ENCODE results near the gene OR5K3. TPM values are rescaled to one million over a fixed set of nuclear protein-coding genes. Genes with fewer than 3 reads are reported as not detected.

Gene OR5K3, protein sequence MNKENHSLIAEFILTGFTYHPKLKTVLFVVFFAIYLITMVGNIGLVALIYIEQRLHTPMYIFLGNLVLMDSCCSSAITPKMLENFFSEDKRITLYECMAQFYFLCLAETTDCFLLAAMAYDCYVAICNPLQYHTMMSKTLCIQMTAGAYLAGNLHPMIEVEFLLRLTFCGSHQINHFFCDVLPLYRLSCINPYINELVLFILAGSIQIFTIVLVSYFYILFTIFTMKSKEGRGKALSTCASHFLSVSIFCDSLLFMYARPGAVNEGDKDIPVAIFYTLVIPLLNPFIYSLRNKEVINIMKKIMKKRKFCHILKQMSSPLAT
- not detected for total RNA-seq

DNA sequence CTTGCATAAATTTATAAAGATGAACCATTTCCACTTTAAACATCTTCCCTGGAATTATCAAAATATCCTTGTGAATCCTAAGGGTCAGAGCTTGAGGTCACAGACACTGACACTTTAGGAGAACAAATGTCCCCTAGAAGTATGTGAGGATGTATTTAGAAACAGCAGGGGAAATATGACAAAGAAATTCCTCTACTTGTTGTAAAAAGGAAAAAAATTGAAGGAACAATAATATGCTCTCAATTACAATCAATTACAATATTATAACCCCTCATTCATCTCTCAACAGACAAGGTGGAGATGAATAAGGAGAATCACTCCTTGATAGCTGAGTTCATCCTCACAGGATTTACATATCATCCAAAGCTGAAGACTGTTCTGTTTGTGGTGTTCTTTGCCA lies at the start of gene OR5K3:
OR5K3 (plus strand) TSS at position 301 of the 400 bp plus-strand sequence; CDS start at position 301, 0 bp downstream.
- Mint-ChIP-seq H3K4me1 (no peaks in the 10 kb centered on the region), H3K9me3 (ENCODE audit: low read depth) (no peaks in the 10 kb centered on the region), H3K27ac (no peak within 1 kb of the TSS), H3K4me3 (no peak within 1 kb of the TSS), H3K27me3 (peaks cover 22% of the 10 kb centered on the region), H3K36me3 (ENCODE audit: low read depth) (no peaks in the 10 kb centered on the region)
- no peak for ATAC-seq
- intact Hi-C loops (cut with DNase I, micrococcal nuclease), result no loop called here
- DNase-seq, result no peak
- ChIA-PET POLR2A (no interaction called here), CTCF (no interaction called here)

DNA sequence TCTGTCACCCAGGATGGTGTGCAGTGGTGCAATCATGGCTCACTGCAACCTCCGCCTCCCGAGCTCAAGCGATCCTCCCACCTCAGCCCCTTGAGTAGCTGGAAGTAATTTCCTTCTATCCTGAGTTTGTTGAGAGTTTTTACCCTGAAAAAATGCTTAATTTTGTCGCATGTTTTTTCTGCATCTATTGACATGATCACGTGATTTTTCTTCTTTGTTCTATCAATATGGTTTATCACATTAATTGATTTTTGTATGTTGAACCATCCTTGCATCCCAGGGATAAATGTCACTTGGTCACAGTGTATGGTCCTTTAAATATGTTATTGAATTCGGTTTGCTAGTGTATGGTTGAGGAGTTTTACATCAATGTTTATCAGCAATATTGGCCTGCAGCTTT lies 48.7 kb upstream of the OR5K3 start:
- intact Hi-C loops (cut with DNase I, micrococcal nuclease), result loop anchor here in 1 of 2 experiments (5.0 kb wide), 1 partner anchor 251 kb away; the partner anchor contains the start of gene CPOX
- ChIA-PET CTCF (interaction anchor here (1.2 kb wide), 1 partner anchor 12 kb away, joined by 4 read pairs; no protein-coding TSS in a partner anchor), POLR2A (no interaction called here)
- no peaks in the 10 kb centered on the region for H3K9me3 Mint-ChIP-seq (ENCODE audit: low read depth)
- H3K27ac Mint-ChIP-seq, result no peak overlapping the region
- H3K36me3 Mint-ChIP-seq (ENCODE audit: low read depth), result no peaks in the 10 kb centered on the region
- peaks cover 2% of the 10 kb centered on the region for H3K4me1 Mint-ChIP-seq
- no peak overlapping the region for H3K4me3 Mint-ChIP-seq
- DNase-seq (no peak), ATAC-seq (no peak)
- H3K27me3 Mint-ChIP-seq, result peaks cover 11% of the 10 kb centered on the region

DNA sequence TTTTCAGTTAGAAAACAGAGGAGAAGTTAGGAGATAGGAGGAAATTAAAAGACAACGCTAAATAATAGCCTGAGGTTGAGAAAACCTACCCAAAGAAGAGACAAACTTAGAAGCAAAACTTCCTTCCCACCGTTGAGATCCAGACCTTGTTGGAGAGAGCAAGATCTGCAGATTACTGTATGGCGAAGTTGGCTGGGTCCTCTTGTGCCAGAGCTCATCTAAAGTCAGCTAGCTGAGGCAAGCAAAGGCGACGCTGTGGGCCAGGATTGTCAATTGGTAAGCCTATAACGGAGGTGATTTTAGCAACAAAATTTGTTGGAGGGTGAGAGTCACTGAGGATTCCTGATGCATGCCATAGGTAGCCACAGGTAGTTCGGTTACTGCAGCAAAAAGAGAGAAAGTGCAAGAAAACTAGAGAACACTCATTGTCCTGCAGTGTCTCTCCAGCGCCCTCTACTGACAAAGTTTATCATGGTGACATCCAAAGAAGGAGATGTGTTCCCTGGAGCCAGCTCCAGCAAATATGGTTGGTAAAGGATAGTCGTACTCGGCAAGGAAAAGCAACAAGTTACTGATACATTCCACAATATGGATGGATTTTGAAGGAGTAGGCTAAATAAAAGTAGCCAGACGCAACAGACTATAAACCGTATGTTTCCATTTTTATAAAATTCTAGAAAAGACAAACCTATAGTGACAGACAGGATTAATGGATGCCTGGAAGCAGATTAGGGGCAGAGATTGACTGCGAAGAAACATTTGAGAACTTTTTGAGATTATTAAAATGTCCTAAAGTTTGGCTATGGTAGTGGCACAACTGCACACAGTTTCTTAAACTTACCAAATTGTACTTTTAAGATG lies 46.6 kb upstream of the OR5K3 start:
- ChIA-PET CTCF (interaction anchor here (0.6 to 1.7 kb wide), 10 partner anchors 14 to 424 kb away, joined by 3 to 6 read pairs (median 3); no protein-coding TSS in a partner anchor), POLR2A (no interaction called here)
- H3K4me3 Mint-ChIP-seq, result no peak overlapping the region
- intact Hi-C loops (cut with DNase I, micrococcal nuclease), result loop anchor here in 1 of 2 experiments (1.0 to 5.0 kb wide), 2 partner anchors 228 to 248 kb away; partner anchors contain the start of gene CPOX
- no peak for ATAC-seq
- DNase-seq, result peak; percentile 56
- H3K36me3 Mint-ChIP-seq (ENCODE audit: low read depth), result no peaks in the 10 kb centered on the region
- H3K4me1 Mint-ChIP-seq, result peaks cover 2% of the 10 kb centered on the region
- H3K27ac Mint-ChIP-seq, result no peak overlapping the region
- H3K9me3 Mint-ChIP-seq (ENCODE audit: low read depth), result no peaks in the 10 kb centered on the region
- peaks cover 11% of the 10 kb centered on the region for H3K27me3 Mint-ChIP-seq

DNA sequence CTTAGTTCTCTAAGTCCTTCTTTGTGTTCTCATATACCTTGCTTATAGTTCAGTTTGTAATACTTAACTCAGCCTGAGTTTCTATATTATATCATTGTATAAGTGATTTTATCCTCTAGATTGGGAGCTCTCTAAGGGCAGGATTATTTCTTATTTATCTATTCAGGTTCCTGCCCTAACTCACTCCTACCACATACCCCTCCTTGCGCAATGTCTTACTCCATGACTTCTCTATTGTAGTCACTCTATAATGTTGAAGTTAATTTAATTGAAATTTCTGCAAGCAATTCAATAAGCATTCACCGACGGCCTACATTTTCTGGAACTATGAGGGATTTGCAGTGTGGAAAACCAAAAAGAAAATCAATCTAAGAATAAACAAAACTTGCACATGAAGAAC lies 40.4 kb upstream of the OR5K3 start:
- Mint-ChIP-seq H3K27ac (no peak overlapping the region), H3K27me3 (peaks cover 9% of the 10 kb centered on the region), H3K4me1 (no peaks in the 10 kb centered on the region), H3K4me3 (no peak overlapping the region), H3K36me3 (ENCODE audit: low read depth) (no peaks in the 10 kb centered on the region), H3K9me3 (ENCODE audit: low read depth) (no peaks in the 10 kb centered on the region)
- DNase-seq (no peak), ATAC-seq (no peak)
- POLR2A ChIA-PET, result no interaction called here
- intact Hi-C loops (cut with DNase I, micrococcal nuclease), result no loop called here
- CTCF ChIA-PET, result no interaction called here

DNA sequence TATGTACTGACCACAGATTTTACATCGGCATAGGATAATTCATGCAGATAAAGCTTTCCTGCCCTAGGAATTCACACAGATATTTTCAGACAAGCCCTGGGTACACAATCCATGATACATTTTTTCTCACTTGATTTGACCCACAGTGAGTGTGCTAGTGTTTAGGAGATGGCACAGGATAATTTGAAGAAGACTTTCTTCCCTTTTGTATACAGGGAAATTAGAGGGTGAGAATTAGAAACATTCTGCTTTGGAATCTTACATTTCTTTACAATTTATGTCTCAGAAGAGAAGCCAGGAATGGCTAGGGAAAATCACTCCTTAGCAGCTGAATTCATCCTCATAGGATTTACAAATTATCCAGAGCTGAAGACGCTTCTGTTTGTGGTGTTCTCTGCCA lies 36.9 kb upstream of the OR5K3 start, which contains the start of gene OR5K4:
OR5K4 (plus strand) TSS at position 301 of the 400 bp plus-strand sequence; CDS start at position 301, 0 bp downstream.
- no peak for DNase-seq
- POLR2A ChIA-PET, result no interaction called here
- intact Hi-C loops (cut with DNase I, micrococcal nuclease), result no loop called here
- Mint-ChIP-seq H3K36me3 (ENCODE audit: low read depth) (no peaks in the 10 kb centered on the region), H3K9me3 (ENCODE audit: low read depth) (peaks cover 4% of the 10 kb centered on the region), H3K27me3 (peaks cover 8% of the 10 kb centered on the region), H3K27ac (no peak within 1 kb of the TSS), H3K4me3 (no peak within 1 kb of the TSS), H3K4me1 (no peaks in the 10 kb centered on the region)
- no peak for ATAC-seq
- CTCF ChIA-PET, result no interaction called here

DNA sequence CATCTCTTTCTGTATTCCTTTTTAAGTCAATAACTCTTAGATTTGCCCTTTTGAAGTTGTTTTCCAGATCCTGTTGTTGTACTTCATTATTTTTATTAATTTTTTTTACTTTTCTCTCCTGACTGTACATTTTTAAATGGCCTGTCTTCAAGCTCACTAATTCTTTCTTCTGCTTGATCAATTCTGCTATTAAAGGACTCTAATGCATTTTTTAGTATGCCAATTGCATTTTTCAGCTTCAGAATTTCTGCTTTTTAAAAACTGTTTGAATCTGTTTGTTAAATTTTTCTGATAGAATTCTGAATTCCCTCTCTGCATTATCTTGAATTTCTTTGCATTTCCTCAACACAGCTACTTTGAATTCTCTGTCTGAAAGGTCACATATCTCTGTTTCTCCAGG lies 31.2 kb upstream of the OR5K3 start:
- intact Hi-C loops (cut with DNase I, micrococcal nuclease), result no loop called here
- Mint-ChIP-seq H3K27me3 (peaks cover 4% of the 10 kb centered on the region), H3K4me3 (no peak overlapping the region), H3K4me1 (no peaks in the 10 kb centered on the region), H3K9me3 (ENCODE audit: low read depth) (peaks cover 15% of the 10 kb centered on the region), H3K36me3 (ENCODE audit: low read depth) (no peaks in the 10 kb centered on the region), H3K27ac (no peak overlapping the region)
- ATAC-seq (no peak), DNase-seq (no peak)
- ChIA-PET POLR2A (no interaction called here), CTCF (no interaction called here)

DNA sequence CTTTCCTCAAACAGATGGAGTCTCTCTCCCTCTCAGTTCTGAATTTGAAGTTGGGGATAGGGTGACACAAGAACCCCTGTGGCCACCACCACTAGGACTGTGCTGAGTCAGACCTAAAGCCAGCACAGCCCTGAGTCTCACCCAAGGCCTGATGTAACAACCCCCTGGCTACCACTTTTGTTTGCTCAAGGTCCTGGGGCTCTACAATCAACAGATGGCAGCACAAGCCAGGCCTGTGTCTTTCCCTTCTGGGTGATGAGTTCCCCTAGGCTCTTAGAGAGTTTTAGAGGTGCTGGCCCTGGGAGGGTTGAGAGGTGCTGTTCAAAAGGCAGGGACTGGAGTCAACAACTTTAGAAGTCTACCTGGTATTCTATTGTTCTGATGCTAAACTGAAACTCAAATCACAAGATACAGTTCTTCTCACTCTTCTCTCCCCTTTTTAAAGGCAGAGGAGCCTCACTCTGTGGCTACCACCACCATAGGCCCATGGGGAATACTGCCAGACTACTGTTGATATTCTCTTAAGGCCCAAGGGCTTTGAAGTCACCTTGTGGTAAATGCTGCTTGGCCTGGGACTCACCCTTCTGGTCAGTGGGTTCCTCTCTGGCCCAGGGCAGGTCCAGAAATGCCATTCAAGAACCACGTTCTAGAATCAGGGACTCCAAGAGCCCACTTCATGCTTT lies 30.3 kb upstream of the OR5K3 start:
- POLR2A ChIA-PET, result no interaction called here
- no peaks in the 10 kb centered on the region for H3K4me1 Mint-ChIP-seq
- H3K27ac Mint-ChIP-seq, result no peak overlapping the region
- peaks cover 15% of the 10 kb centered on the region for H3K9me3 Mint-ChIP-seq (ENCODE audit: low read depth)
- H3K36me3 Mint-ChIP-seq (ENCODE audit: low read depth), result no peaks in the 10 kb centered on the region
- H3K4me3 Mint-ChIP-seq, result no peak overlapping the region
- peaks cover 4% of the 10 kb centered on the region for H3K27me3 Mint-ChIP-seq
- peak; percentile 64 for ATAC-seq
- CTCF ChIA-PET, result no interaction called here
- peak; percentile 27 for DNase-seq
- intact Hi-C loops (cut with DNase I, micrococcal nuclease), result loop anchor here in 1 of 2 experiments (5.0 kb wide), 1 partner anchor 212 kb away; no protein-coding TSS in a partner anchor

DNA sequence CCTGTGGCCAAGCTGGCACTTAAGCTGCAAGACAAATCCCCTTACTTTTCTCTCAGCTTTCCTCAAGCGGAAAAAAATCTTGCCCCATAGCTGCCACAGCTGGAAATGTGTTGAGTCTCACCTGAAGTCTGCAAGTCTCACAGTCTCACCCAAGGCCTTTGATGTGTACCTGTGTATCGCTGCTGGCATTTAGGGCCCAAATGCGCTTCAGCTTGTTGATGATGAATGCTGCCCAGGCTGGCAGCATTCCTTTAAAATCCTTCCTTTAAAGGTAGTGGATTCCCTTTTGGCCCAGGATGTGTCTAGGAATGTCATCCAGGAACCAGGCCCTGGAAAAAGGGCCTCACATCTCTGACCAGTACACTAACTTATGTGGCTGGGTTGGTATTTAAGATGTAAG lies 29.8 kb upstream of the OR5K3 start:
- ChIA-PET POLR2A (no interaction called here), CTCF (no interaction called here)
- DNase-seq (no peak), ATAC-seq (no peak)
- intact Hi-C loops (cut with DNase I, micrococcal nuclease), result loop anchor here in 1 of 2 experiments (5.0 kb wide), 1 partner anchor 212 kb away; no protein-coding TSS in a partner anchor
- H3K27me3 Mint-ChIP-seq, result peaks cover 4% of the 10 kb centered on the region
- H3K27ac Mint-ChIP-seq, result no peak overlapping the region
- no peaks in the 10 kb centered on the region for H3K4me1 Mint-ChIP-seq
- no peak overlapping the region for H3K4me3 Mint-ChIP-seq
- H3K36me3 Mint-ChIP-seq (ENCODE audit: low read depth), result no peaks in the 10 kb centered on the region
- peaks cover 17% of the 10 kb centered on the region for H3K9me3 Mint-ChIP-seq (ENCODE audit: low read depth)

DNA sequence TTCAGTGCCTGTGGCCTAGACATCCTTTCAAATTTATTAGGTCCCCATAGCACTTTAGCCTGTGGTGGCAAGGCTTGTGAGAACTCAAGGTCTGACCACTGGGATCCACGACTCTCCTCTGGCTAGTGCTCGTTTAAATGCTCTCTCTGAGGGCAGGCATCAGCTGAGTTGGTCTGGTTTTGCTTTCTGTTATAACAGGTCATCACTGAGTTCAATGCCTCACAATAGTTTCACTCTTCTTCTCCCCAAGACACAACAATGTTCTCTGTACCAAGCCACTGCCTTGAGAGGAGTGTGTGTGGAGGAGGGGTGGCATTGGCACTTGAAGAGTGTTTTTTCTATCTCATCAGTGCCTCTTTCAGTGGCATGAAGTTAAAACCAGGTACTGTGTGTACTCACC lies 29.2 kb upstream of the OR5K3 start:
- Mint-ChIP-seq H3K4me1 (no peaks in the 10 kb centered on the region), H3K27me3 (peaks cover 4% of the 10 kb centered on the region), H3K9me3 (ENCODE audit: low read depth) (peaks cover 17% of the 10 kb centered on the region), H3K4me3 (no peak overlapping the region), H3K27ac (no peak overlapping the region), H3K36me3 (ENCODE audit: low read depth) (no peaks in the 10 kb centered on the region)
- no peak for ATAC-seq
- CTCF ChIA-PET, result no interaction called here
- DNase-seq, result no peak
- intact Hi-C loops (cut with DNase I, micrococcal nuclease), result loop anchor here in 1 of 2 experiments (5.0 kb wide), 1 partner anchor 211 kb away; no protein-coding TSS in a partner anchor
- POLR2A ChIA-PET, result no interaction called here

DNA sequence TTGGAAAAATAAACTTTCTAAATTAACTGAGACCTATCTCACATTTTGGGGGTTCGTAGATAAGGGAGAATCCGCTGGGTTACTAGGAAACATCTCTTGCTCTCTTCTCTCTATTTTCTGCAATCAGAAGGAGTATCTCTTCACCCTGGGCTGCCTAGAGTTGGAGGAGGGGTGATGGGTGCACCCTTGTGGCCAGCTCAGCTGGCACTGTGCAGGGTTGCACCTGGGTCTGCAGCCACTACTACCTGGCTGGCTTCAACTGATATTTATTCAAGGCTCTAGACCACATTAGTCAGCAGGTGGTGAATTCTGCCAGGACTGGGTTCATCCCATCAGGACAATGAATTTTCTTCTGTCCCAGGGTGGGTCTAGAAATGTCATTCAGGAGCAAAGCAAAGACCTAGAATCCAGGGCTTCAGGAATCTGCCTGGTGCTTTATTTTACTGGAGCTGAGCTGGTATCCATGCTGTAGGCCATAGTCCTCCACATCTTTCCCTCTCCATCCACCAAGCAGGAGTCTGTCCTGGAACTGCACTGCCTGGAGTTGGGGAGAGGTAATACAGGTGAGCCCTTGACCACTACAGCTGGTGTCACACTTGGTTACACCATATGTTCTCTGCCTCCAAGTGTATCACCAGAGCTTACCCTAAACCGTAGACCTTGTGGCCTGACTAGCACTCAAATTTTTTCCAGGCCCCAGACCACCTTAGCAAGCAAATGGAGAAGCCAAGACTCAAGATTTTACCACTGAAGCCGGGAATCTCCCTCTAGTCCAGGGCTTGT lies 22.8 kb upstream of the OR5K3 start:
- Mint-ChIP-seq H3K27me3 (peaks cover 1% of the 10 kb centered on the region), H3K36me3 (ENCODE audit: low read depth) (no peaks in the 10 kb centered on the region), H3K4me3 (no peak overlapping the region), H3K4me1 (peaks cover 2% of the 10 kb centered on the region), H3K9me3 (ENCODE audit: low read depth) (peaks cover 2% of the 10 kb centered on the region), H3K27ac (no peak overlapping the region)
- ATAC-seq (no peak), DNase-seq (no peak)
- CTCF ChIA-PET, result no interaction called here
- POLR2A ChIA-PET, result no interaction called here
- intact Hi-C loops (cut with DNase I, micrococcal nuclease), result no loop called here

DNA sequence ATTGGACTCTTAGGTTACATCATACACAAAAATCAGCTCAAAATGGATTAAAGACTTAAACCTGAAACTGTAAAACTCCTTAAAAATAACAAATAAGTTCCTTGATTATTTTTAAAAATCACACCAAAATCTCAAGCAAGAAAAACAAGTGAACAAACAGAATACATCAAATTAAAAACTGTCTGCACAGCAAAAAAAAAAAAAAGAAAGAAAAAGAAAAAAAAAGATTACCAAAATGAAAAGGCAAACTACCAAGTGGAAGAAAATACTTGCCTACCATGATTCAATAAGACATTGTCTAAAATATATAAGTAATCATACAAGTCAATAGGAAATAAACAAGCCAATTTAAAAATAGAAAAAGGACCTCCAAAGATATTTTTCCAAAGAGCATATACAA lies 19.3 kb upstream of the OR5K3 start:
- intact Hi-C loops (cut with DNase I, micrococcal nuclease), result no loop called here
- Mint-ChIP-seq H3K4me3 (no peak overlapping the region), H3K4me1 (peaks cover 2% of the 10 kb centered on the region), H3K9me3 (ENCODE audit: low read depth) (no peaks in the 10 kb centered on the region), H3K36me3 (ENCODE audit: low read depth) (no peaks in the 10 kb centered on the region), H3K27me3 (peaks cover 1% of the 10 kb centered on the region), H3K27ac (no peak overlapping the region)
- POLR2A ChIA-PET, result no interaction called here
- DNase-seq (no peak), ATAC-seq (no peak)
- CTCF ChIA-PET, result no interaction called here
